HG02943 (cell line): ENCODE results near the gene FMN2.

Experiments
- ATAC-seq: cut with Tn5 transposase; IDR thresholded peaks from one replicate; pipeline ENCODE4 v1.9.1; 2021; ENCODE audit warnings: mild to moderate bottlenecking, low read depth, moderate library complexity; ENCODE audit not compliant: unreplicated experiment

Gene FMN2

GRCh38 chr1:240091614-240092300 is at the start of gene FMN2:
FMN2 (plus strand) TSS chr1:240091883; CDS start chr1:240092110, 227 bp downstream.
- no peak for ATAC-seq

- no peak for ATAC-seq
Observed at GRCh38 chr1:240044620-240045019, 47.1 kb upstream of the FMN2 start.

- no peak for ATAC-seq
Observed at GRCh38 chr1:240046000-240046399, 45.7 kb upstream of the FMN2 start.

GRCh38 chr1:240054109-240054701 is 37.5 kb upstream of the FMN2 start:
- no peak for ATAC-seq

GRCh38 chr1:240055936-240056335 is 35.7 kb upstream of the FMN2 start:
- ATAC-seq, result no peak

GRCh38 chr1:240056350-240056749 is 35.3 kb upstream of the FMN2 start:
- ATAC-seq, result no peak

GRCh38 chr1:240058049-240058448 is 33.6 kb upstream of the FMN2 start:
- ATAC-seq, result no peak

GRCh38 chr1:240068961-240069360 is 22.7 kb upstream of the FMN2 start:
- no peak for ATAC-seq

- no peak for ATAC-seq
Observed at GRCh38 chr1:240070188-240070587, 21.5 kb upstream of the FMN2 start.

GRCh38 chr1:240073097-240073496 is 18.6 kb upstream of the FMN2 start:
- no peak for ATAC-seq

GRCh38 chr1:240074422-240074821 is 17.3 kb upstream of the FMN2 start:
- ATAC-seq, result no peak

- no peak for ATAC-seq
Observed at GRCh38 chr1:240074908-240075307, 16.8 kb upstream of the FMN2 start.

- no peak for ATAC-seq
Observed at GRCh38 chr1:240084337-240084736, 7.3 kb upstream of the FMN2 start.

- ATAC-seq, result no peak
Observed at GRCh38 chr1:240084749-240085148, 6.9 kb upstream of the FMN2 start.

- no peak for ATAC-seq
Observed at GRCh38 chr1:240086726-240087125, 5.0 kb upstream of the FMN2 start.

GRCh38 chr1:240090014-240090413 is 1.7 kb upstream of the FMN2 start:
- ATAC-seq, result no peak

GRCh38 chr1:240090957-240091600 is 604 bp upstream of the FMN2 start:
- no peak for ATAC-seq

GRCh38 chr1:240092301-240093119 is 827 bp downstream of the FMN2 start:
- ATAC-seq, result no peak

- ATAC-seq, result no peak
Observed at GRCh38 chr1:240093120-240093961, 1.7 kb downstream of the FMN2 start.

- no peak for ATAC-seq
Observed at GRCh38 chr1:240094041-240094722, 2.5 kb downstream of the FMN2 start.
